GM12891 (cell line): ENCODE results near the gene FLT3.

ENCODE experiments used
- DNase-seq: peaks from one replicate; pipeline ENCODE4 v3.0.0; 2011; ENCODE audit warnings: low spot score; ENCODE audit not compliant: insufficient read length
- FAIRE-seq: peaks from 2 replicates; lab custom pipeline; 2011; peaks lifted over from hg19 to GRCh38; lab: Jason Lieb, UNC
- PAX5 ChIP-seq: IDR thresholded peaks from 2 replicates; pipeline ENCODE4 v1.6.1; 2011; ENCODE audit warnings: low read length, moderate library complexity, mild to moderate bottlenecking; ENCODE audit not compliant: insufficient read depth, severe bottlenecking
- POLR2A ChIP-seq: IDR thresholded peaks from 2 replicates; pipeline ENCODE4 v1.6.1; 2011; ENCODE audit warnings: low read depth, low read length, control low read depth
- POLR2AphosphoS5 ChIP-seq: IDR thresholded peaks from 2 replicates; pipeline ENCODE4 v1.6.1; 2011; ENCODE audit warnings: low read depth, low read length, control low read depth
- POU2F2 ChIP-seq: IDR thresholded peaks from 2 replicates; pipeline ENCODE4 v1.6.1; 2011; ENCODE audit warnings: low read depth, mild to moderate bottlenecking, control low read depth, low read length, moderate library complexity
- SPI1 ChIP-seq: IDR thresholded peaks from 2 replicates; pipeline ENCODE4 v1.6.1; 2011; ENCODE audit warnings: low read depth, low read length, control low read depth
- TAF1 ChIP-seq: IDR thresholded peaks from 2 replicates; pipeline ENCODE4 v1.6.1; 2011; ENCODE audit warnings: low read depth, low read length, control low read depth

The FLT3 gene

GRCh38 chr13:27961227-27962085 is 138.9 kb downstream of the FLT3 start:
- FAIRE-seq (no peak), DNase-seq (no peak)
- TF ChIP-seq POLR2A: no peak
- TF ChIP-seq TAF1: no peak
- TF ChIP-seq SPI1: no peak
- TF ChIP-seq POU2F2: no peak
- TF ChIP-seq PAX5: no peak
- no peak for TF ChIP-seq POLR2AphosphoS5

DNA sequence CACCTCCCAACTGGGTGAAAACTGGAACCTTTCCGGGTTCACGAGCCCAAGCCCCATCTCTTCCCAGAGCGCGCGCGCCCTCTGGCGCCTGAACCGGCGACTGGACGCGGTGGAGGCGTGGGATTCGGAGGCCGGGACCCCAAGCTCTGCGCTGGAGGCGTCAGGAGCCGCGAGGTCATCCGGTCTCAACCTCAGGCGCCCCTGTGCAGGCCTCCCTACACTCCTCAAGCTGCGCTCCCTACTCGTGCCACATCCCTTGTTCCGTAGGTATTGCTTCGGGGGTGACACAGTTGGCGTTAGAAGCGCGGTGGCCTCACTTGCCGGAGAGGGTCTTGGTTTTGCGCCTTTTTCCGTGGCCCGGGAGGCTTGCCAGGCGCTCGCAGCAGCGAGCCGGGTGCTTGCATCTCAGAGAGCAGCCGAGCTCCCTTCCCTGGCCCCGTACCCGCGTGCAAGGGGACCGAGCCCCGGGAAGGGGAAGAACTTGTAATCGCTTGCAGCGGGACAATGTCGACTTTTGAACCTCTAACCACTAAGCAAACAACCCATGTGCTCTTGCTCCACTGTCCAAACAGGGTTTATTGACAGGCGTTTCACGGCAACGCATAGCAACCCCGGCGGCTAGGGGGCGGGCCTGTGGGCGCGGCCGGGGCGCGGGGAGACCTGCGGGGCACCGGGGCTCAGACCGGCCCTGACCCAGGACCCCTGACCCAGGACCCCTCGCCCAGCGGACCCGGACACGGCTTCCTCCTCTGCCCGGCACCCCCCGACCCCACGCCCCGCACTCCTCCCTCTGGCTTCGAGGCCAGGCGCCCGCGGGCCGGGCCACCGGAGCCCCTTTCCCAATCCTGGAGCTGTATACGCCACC is 139.8 kb downstream of the FLT3 start:
- FAIRE-seq: peak; percentile 45
- TF ChIP-seq POLR2AphosphoS5 (no peak), POU2F2 (no peak), TAF1 (no peak), PAX5 (no peak), SPI1 (no peak), POLR2A (no peak)
- no peak for DNase-seq

GRCh38 chr13:27959976-27960361 is 140.4 kb downstream of the FLT3 start:
- TF ChIP-seq TAF1: no peak
- no peak for TF ChIP-seq POLR2AphosphoS5
- no peak for TF ChIP-seq POLR2A
- TF ChIP-seq PAX5: no peak
- TF ChIP-seq POU2F2: no peak
- no peak for DNase-seq
- no peak for FAIRE-seq

- no peak for FAIRE-seq
- no peak for DNase-seq
- no peak for TF ChIP-seq POLR2A
- TF ChIP-seq SPI1: no peak
- TF ChIP-seq PAX5: no peak
- no peak for TF ChIP-seq TAF1
- no peak for TF ChIP-seq POU2F2
- no peak for TF ChIP-seq POLR2AphosphoS5
These were observed 143.6 kb downstream of the FLT3 start for GRCh38 chr13:27956576-27957300.

- FAIRE-seq (no peak), DNase-seq (no peak)
- no peak for TF ChIP-seq POLR2AphosphoS5
- no peak for TF ChIP-seq POU2F2
- TF ChIP-seq POLR2A: no peak
- no peak for TF ChIP-seq TAF1
- no peak for TF ChIP-seq SPI1
- no peak for TF ChIP-seq PAX5
These were observed 145.3 kb downstream of the FLT3 start for GRCh38 chr13:27955014-27955591.

GRCh38 chr13:27954406-27954851 is 145.9 kb downstream of the FLT3 start:
- DNase-seq (no peak), FAIRE-seq (no peak)
- TF ChIP-seq POLR2A (no peak), SPI1 (no peak), TAF1 (no peak)

DNA sequence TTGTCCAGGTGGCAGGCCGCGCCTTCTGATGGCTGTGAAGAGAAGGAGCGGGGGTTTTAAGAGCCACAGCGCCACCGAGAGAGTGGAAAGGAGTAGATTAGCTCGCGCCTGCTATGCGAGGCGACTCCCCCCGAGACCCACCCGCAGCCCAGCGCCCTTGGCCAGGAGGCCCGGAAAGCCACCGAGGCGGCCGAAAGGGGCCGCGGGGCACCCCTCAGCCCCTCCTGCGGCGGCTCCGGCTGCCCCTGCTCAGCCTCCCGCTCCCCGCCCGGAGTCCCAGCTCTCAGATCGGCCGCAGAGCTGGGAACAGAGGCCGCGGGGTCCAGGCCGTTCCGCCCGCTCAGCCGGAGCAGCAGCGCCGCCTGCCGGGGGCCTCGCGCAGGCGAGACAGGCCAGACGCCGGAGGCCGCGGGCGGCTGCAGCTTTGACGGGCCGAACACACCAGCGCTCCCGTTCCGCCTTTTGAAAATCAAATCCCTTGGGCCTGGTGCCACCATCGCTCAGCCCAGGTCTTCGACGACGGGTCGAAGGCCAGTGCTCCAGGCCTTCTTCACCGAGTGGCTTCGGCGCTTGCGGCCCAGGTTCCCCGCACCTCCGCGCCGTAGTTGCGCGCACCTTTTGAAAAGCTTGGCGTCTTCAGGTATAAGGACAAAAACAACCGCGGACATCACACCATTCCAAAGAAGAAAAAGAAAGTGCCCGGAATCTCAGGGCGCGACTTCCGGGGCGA is 146.5 kb downstream of the FLT3 start:
- DNase-seq: peak; percentile 88
- peak; percentile 72 for FAIRE-seq
- peak; percentile 31 for TF ChIP-seq PAX5
- no peak for TF ChIP-seq POLR2A
